GM18873 (cell line): ENCODE data around the gene LSM14A.
"Not testable (repeated sequence)": the region's sequence is repeated elsewhere in the genome, so short reads cannot be mapped to it uniquely, and the experiment has no call there.

Experiments used
- ATAC-seq: cut with Tn5 transposase; IDR thresholded peaks from one replicate; pipeline ENCODE4 v1.9.1; 2021; ENCODE audit warnings: mild to moderate bottlenecking, moderate library complexity, moderate number of reproducible peaks; ENCODE audit not compliant: unreplicated experiment, low FRiP score

The LSM14A gene

DNA sequence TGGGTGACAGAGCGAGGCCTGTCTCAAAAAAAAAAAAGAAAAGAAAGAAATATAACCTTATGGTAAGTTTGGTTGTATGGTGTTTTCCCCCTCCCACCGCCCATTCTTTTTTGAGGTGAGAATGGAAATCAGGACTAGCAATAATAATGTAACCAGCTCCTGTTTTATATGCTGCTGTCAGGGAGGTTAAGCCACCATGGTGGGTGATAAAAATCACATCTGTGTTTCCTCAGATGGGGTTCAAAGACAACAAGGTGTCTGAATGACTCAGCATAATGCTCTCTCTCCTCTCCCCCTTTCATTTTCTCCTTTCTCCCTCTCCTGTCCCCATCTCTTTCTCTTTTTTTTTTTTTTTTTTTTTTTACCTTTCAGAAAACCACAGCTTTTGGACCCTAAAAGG, 53.7 kb downstream of the LSM14A start:
- no peak for ATAC-seq

DNA sequence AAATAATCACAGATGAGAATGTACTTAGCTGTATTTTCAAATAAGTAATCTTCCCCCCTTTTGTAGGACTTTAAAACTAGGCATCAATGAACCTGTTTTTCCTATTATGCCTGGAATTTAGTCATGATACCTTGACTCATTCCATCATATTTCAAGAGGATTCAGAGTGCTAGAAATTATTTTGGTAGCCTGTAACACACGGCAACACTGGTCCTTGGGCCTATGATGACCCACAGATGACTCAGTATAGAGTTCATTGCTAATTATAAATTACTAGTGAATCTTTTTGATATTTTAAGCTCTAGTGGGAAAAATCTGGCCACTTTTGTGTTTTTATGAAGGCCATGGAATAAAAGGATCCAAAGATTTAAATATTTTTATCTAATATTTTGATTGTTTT, 56.0 kb downstream of the LSM14A start:
- ATAC-seq = no peak

DNA sequence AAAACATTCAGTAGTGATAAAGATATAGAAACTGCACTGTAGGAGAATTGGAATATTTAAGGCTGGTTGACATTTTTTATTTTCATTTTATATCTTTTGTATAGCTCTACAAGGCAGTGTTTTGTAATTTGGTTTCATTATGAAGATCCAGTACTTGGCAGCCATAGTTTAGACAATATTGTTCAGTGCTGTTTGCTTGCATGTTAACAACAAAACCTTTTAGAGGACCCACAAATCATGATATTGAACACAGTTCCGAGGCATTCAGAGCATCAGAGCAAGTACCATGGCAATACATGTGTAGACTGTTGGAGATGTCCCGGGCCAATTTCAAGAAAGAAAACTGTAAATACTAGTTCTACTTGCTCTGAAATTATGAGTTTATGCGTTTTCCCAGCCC, 56.5 kb downstream of the LSM14A start:
- no peak for ATAC-seq

DNA sequence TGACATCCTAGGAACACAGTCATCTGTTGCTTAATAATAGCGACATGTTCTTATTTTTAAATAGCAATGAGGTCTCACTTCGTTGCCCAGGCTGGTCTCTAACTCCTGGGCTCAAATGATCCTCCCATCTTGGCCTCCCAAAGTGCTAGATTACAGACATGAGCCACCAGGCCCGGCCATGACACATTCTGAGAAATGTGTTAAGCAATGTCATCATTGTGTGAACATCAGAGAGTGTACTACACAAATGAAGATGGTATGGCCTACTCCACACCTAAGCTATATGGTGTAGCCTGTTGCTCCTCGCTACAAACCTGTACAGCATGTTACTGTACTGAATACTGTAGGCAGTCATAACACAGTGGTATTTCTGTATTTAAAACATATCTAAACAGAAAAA, 57.4 kb downstream of the LSM14A start:
- ATAC-seq = no peak

DNA sequence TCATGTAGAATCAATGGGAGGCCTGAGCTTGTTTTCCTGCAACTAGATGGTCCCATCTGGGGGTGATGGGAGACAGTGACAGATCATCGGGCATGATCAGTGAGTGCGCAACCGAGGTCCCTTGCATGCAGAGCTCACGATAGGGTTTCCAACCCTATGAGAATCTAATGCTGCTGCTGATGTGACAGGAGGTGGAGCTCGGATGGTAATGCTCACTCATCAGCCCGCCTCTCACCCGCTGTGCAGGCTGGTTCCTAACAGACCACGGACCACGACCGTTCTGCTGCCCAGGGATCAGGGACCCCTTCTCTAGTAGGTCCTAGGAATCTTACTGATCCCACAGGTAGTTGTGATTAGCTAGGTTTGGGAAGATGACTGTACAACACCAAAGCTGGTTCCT, 58.5 kb downstream of the LSM14A start:
- ATAC-seq = no peak

DNA sequence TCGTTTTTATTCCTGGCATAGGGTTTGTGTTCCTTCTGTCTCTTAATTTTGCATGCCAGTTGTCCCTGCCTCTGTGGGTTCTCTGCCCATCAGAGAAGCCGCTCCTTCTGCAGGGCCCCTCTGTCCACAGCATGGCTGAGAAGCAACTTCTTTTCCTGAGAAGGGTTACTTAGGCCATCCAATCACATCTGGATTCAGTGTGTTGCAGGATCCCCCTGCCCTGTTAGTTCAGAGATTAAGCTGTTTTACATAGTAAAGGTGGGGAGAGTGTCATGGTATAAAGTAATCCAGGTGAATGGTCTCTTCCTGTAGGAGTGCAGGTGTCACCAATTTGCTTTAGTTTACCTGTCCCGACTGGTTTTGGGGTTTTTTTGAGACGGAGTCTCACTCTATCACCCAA, 59.1 kb downstream of the LSM14A start:
- no peak for ATAC-seq

DNA sequence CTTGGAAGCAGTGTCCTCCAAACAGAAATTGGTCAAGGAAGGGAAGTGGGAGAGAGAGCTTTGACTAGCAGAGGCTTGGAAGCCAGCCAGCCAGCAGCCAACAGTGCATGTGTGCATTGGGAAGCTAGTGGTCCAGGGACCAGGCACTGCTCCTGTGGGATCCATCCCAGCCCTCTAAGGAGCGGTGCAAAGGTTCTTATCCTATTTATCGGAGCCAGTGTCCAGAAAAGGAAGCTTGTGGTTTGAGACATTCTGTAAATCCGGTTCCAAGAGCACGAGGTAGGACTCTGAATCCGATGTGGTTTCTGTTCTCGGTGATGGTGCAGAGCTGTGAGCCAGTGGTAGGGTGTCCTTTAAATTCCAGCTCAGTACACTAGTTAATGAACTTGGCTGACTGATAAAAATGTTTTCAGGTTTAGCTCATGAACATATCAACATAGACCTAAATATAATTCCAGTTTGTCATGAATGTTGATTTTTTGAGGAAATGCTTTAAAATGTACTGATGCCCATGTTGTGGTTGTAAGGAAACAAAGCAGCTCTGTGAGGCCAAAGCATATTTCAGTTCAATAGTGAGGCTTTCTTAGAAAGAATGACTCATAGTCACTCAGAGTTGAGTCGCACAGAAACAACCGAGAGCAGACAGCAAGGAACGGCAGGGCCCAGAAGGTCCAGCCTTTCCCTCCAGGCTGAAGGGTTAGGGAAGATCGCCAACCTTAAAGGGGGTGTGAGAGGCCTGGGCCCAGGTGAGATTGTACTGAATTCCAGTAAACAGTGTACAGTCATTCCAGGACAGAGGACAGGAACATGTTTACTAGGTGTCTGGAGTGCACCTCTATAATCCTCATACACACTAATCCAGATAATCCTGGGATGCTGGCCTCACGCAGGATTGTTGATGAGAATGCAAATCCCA, 60.5 kb downstream of the LSM14A start:
- ATAC-seq = peak; percentile 50

DNA sequence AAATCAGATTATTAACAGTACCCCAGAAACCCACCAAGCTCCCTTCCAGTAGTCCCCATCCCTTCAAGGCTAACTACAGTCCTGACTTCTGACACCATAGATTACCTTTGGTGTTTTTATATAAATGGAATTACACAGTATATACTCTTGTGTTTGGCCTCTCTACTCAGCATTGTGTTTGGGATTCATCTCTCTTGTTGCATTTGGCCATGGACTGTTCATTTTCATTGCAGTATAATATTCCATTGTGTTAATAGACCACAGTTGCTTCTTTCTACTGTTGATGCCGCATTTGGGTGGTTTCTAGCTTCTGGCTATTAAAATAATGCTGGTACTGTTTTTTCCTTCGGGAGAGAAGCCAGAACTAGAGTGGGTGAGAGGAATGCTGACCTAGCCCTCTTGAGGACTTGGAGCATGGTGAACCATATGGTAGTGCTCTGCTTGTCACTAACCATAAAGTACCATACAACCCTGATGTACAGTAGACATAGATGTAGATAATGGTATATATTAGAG, 63.2 kb downstream of the LSM14A start:
- no peak for ATAC-seq

DNA sequence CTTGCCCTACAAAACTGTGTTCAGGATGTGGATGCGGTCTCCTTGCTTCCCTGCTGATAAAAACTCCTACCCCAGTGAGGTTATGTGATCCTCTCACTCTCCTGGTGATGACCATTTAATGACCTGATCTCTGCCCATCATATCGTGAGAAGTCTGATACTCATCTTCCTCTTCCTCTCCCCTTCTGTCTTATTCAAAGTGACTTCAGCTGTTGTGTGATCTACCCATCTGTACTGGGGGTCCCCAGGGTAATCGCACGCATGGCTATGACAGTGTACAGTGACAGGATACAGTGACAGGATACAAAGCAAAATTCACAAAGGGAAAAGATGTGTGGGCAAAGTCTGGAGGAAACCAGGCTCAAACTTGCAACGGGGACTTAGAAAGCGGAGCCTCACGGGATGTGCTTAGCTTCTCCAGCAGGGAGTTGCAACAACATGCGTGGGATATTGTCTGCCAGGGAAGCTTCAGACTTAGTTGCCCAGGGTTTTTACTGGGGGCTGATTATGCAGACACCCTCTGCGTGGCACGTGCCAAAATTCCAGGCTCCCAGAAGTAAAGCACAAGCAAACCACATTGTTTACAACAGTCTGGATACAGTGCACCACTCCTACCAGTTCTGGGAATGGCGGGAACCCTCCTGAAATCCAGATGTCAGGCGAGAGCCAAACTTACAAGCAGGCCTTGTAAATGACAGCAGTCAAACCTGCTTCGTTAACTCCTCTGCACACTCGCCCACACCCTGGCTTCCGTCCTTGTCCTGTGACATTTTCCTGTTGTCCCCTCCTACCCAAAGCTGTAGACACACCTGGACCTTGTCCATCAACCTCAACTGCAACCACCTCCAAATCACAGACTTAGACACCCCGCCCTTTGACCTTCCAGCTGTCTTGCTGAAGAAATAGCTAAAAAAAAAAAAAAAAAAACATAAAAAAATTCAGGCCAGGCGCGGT, 64.0 kb downstream of the LSM14A start:
- no peak for ATAC-seq

DNA sequence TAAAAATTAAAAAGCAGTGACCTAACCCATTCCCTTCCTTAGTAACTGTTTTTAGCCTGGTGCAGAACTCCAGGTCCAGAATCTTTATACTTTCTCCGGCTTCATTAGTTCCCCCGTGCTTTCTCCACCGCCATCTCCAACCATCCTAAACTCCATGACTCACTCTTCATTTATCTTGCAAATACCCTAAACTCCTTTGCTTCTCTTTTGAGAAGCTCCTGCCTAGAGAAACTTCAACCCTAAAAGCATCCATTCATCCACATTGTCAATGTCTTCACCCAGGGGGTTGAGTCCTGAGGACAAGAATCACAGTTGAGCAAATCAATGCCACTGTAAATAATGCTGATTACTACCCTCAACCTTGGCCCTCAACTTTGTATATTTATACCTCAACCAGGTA, 65.0 kb downstream of the LSM14A start:
- no peak for ATAC-seq

DNA sequence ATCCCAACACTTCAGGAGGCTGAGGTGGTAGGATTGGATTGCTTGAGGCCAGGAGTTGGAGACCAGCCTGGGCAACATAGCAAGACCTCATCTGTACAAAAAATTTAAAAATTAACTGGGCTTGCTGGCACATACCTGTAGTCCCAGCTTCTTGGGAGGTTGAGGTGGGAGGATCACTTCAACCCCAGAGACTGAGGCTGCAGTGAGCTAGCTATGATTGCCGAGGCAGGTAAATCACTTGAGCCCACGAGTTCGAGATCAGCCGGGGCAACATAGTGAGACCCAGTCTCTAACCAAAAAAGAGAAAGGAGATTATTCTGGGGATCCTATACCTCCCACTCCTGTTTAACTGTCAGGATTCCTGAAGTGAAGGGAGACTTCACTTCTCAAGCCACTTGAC, 65.6 kb downstream of the LSM14A start:
- ATAC-seq = no peak

DNA sequence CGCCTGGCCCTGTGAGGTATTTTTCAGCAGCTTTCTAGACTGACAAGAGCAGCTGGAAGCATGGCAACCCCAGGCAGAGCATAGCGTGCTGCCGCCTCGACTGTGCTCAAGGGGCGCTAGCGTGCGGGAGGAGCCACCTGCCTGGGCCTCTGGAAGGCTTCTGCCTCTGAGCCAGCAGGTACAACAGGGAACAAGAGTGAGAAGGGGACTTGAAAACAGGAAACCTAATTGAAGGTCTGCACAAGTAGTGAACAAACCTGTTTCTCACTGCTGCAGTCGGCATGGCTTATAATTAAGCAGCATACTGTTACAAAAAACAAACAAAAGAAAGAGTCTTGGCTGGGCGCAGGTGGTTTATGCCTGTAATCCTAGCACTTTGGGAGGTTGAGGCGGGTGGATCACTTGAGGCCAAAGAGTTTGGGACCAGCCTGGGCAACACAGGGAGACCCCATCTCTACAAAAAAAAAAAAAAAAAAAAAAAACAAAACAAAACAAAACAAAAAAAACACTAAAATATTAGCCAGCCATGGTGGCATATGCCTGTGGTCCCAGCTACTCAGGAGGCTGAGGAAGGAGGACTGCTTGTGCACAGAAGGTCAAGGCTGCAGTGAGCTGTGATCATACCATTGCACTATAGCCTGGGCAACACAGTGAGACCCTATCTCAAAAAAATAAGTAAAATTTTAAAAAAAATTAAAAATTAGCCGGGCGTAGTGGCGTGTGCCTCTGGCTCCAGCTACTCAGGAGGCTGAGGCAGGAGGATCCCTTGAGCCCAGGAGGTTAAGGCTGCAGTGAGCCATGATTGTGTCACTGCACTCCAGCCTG, 69.4 kb downstream of the LSM14A start:
- ATAC-seq = no peak

DNA sequence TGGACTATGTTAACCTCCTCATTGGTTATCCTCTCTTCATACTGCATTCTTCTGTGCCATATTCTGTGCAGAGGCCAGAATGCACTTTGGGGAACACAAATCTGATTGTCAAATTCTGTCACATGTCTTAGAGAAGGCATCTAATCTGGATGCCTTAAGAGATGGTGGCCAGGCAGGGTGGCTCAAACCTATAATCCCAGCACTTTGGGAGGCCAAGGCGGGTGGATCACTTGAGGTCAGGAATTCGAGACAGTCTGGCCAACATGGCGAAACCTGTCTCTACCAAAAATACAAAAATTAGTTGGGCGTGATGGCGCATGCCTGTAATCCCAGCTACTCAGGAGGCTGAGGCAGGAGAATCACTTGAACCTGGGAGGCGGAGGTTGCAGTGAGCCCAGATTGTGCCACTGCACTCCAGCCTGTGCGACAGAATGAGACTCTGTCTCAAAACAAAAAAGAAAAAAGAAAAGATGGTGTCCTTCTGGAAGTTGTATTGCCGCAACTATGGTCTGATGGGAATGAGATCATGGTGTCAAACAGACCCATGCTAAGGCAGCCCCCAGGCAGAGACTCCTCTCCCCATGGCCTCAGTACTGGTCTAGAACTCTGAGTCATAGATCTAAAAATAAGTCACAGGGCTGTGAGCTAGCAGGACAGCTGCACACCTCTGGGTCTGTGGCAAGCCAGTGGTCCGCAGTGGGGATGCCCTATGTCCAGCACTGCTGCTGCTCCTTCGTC, 71.0 kb downstream of the LSM14A start:
- ATAC-seq = not testable (repeated sequence)

DNA sequence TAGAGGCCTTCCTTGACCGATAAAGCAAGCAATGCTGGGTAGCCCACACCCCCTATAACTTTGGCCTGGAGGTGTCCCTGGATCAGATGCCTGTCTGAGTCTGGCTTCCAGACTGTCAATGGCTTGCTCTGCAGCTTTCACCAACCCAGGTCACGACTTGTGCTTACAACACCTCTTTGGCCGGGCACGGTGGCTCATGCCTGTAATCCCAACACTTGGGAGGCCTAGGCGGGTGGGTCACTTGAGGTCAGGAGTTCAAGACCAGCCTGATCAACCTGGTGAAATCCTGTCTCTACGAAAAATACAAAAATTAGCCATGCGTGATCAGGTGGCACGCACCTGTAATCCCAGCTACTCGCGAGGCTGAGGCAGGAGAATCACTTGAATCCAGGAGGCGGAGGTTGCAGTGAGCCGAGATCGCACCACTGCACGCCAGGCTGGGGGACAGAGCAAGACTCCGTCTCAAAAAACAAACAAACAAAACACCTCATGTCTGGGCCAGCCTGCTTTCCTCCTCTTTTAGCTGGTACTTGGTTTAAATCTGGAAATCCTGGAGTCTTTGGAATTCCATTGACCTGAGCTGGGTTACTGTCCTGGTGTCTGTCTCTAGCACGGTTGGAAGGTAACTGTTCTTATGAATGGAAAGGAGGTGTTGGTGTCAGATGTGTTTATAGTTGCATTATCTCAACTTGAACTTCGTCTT, 71.7 kb downstream of the LSM14A start:
- ATAC-seq = no peak

DNA sequence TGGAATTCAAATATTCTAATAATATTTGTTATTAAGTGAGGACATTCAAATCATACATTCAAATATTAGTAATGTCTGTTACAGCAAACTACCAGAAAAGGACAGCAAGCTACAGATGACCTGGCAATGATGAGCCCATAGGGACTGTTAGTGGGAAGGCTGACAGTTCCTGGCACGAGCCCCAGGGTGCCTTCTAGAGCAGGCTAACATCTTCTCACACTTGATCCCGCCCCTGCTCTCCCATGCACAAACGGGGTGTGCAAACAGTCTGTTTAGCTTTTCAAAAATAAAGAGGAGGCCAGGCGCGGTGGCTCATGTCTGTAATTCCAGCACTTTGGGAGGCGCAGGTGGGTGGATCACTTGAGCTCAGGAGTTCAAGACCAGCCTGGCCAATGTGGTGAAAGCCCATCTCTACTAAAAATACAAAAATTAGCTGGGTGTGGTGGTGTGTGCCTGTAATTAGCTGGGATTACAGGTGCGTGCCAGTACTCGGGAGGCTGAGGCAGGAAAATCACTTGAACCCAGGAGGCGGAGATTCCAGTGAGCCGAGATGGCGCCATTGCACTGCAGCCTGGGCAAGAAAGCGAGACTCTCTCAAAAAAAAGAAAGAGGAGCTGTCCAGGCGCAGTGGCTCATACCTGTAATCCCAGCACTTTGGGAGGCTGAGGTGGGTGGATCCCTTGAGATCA, 72.5 kb downstream of the LSM14A start:
- no peak for ATAC-seq

DNA sequence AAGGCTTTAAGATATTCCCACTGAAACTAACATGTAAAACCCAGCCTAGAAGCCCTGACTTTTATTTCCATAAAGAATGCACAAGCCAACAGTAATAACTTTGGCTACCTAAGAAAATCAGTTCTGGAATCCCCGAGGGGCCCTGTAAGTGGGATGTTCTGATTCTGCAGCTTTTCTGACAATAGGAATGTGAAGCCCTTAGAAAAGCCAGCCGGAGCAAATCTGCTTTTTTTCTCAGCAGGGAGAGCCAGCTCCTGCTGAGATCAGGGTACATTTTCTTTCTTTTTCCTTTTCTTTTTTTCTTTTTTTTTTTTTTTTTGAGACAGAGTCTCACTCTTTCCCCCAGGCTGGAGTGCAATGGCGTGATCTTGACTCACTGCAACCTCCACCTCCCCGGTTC, 74.0 kb downstream of the LSM14A start:
- ATAC-seq = no peak

DNA sequence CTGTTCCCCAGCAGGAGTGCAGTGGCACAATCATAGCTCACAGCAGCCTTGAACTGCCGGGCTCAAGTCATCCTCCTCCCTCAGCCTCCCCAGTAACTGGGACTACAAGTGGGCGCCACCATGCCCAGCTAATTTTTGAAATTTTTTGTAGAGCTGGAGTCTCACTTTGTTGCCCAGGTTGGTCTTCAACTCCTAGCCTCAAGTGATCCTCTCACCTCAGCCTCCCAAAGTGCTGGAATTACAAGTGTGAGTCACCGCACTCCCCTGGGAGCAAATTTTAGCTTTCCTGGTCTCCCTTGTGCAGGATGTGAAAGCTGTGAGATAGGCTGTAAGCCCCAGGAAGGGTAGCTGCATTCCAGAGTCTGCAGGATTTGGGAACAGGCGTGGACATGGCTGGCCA, 76.6 kb downstream of the LSM14A start:
- ATAC-seq = no peak

DNA sequence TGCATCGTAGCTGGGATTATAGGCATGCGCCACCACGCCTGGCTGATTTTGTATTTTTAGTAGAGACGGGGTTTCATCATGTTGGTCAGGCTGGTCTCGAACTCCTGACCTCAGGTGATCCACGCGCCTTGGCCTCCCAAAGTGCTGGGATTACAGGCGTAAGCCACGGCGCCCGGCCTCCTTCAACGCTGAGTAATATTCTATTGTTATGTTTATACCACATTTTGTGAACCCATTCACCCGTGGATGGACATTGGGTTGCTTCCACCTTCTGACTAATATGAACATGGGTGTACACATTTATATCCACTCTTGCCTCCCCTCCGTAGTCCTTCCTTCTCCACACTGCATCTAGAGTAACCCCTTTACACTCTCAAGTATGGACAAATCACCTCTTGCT, 80.9 kb downstream of the LSM14A start:
- ATAC-seq = not testable (repeated sequence)

DNA sequence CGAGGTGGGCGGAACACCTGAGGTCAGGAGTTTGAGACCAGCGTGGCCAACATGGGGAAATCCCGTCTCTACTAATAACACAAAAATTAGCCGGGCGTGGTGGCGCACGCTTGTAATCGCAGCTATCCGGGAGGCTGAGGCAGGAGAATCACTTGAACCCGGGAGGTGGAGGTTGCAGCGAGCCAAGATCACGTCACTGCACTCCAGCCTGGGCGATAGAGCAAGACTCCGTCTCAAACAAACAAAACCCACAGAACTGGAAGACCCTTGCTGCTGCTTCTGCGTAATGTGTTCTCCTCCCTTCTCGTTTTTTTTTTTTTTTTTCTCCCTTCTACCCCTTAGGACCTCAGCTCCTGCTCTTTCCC, 81.4 kb downstream of the LSM14A start:
- ATAC-seq = not testable (repeated sequence)
